Stimulated activated CD8-positive, alpha-beta memory T cell treated with anti-CD3 and anti-CD28 coated beads, Interleukin-7, amount 100 ng/mL, for 4 hours (primary cell): Measurements from ENCODE around the gene RASA2.
"Not testable (repeated sequence)": the region's sequence is repeated elsewhere in the genome, so short reads cannot be mapped to it uniquely, and the experiment has no call there.

Source experiments
- DNase-seq, 2 donors: peaks; one replicate each; pipeline ENCODE4 v3.0.0-alpha.2; 2020; ENCODE audit warnings: low read depth in 2 of 2

RASA2 gene

GRCh38 chr3:141575879-141576743 is 89.3 kb downstream of the RASA2 start:
- no peak for DNase-seq

- DNase-seq, result no peak
These were observed 89.9 kb downstream of the RASA2 start for GRCh38 chr3:141576744-141577052.

DNA sequence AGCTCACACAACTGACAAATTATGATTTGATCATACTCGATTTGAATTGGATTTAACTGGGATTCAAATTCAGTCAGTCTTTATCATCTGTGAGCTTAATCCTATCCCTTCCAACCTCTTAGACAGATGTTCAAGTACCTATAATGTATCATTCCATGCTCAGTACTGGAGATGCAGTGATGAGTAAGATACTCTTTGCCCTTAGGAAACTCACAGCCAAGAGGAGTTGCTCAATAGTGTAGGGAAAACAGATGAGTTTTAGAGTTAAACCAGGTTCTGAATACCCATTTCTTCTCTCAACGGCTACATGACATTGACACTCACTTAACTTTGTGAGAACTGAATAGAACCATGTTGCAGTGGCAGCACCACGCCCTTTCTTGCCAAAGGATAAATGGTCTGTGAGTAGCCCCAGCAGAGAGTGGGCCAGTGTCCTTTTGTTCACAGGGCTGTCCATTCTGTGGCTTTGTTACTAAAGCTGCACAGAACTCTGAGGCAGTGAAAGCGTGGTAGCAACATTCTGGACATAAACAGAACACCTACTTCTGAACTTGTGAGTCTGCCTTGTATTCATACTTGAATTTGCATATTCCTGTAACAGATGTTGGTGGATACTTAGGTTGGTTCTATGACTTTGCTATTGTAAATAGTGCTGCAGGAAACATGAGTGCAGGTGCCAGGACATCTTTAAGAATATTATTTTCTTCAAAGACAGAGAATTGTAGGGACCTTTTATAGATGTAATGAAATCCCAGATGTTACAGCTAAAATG is 91.6 kb downstream of the RASA2 start:
- no peak for DNase-seq

GRCh38 chr3:141594357-141594756 is 107.5 kb downstream of the RASA2 start:
- DNase-seq, result no peak

- no peak for DNase-seq
These were observed 111.1 kb downstream of the RASA2 start for GRCh38 chr3:141597931-141598330.

DNA sequence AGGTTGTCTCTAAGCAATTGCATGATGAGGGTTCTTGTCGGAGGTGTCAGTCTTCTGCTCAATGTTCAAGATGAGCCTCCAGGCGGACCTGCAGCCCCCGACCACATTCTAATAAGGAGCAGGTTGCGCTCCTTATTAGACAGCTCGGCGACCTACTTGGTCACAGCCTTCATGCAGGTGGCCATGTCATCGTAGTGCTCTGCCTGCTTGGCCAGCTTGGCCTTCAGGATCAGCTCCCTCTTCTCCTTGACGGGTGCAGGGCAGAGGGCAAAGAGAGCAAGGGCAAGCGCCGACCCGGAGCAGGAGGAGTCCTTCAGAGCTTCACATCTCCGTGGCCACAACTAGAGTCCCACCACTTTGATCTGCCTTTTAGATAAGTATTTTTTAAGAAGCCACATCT is 113.5 kb downstream of the RASA2 start:
- DNase-seq, result no peak

DNA sequence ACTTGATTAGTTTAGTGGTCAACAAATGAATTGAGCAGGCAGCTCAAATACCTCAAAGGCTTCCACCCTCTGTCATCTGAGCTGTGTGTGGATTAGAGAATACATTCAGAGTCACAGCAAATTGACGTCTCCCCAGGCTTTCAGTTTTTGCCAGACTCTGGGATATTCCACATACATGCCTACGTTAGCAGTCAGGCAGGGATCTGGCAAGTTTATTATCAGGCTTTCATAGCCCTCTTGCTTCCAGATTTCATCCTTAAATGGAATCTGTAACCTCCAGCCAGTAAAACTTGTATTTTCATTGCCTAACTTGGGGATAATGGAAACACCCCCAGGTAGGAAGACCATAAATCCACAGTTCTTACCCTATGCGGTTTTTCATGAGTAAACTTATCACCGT is 115.9 kb downstream of the RASA2 start:
- no peak for DNase-seq

- DNase-seq, result no peak
These were observed 116.7 kb downstream of the RASA2 start for GRCh38 chr3:141603473-141604035.

DNA sequence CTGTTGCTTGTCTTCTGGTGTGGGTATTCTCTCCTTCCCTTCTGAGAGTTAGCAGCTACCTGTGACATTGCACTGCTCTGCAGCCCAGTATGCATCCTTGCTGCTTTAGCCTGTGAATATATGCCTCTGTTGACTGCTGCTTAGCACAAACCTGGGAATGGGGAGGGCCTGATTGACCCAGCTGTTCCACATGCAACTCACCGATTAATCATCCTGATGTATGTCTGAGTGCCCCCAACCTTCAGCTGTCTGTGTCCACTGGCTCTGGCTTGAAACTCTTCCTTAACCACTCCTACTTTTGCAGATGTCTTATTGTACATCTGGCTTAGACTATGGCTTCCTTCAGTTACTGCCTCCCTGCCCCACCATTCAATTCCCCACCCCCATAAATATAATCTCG is 119.1 kb downstream of the RASA2 start:
- no peak for DNase-seq

DNA sequence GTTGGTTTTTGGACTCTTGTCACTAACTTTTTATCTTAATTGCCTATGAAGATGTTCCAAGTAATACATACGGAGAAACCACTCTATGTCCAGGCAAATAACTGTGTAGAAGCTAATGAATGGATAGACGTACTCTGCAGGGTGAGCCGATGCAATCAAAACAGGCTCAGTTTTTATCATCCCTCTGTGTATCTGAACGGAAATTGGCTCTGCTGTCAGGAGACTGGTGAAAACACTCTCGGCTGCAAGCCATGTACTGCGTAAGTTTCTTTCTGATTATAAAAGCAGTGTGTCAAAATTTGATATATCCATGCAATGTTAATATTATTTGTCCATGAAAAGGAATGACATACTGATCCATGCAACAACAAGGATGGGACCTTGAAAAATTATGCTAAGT is 121.6 kb downstream of the RASA2 start:
- DNase-seq, result no peak

DNA sequence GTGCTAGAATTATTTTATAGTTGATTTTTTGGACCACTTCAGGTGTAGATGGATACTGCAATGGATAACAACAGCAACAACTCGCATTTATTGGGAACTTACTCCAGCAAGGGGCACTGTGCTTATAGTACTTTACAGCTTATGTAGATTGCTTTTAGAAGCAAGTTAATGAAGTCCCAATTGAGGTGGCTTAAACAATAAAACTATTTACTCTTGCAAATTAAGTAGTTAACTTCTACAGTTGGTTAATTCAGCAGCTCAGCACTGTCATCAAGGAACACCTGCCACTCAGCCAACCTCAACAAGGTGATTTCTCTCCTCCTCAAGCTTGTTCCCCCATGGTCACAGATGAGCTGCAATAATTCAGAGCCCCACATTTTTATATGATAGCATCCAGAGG is 124.1 kb downstream of the RASA2 start:
- DNase-seq, result no peak

DNA sequence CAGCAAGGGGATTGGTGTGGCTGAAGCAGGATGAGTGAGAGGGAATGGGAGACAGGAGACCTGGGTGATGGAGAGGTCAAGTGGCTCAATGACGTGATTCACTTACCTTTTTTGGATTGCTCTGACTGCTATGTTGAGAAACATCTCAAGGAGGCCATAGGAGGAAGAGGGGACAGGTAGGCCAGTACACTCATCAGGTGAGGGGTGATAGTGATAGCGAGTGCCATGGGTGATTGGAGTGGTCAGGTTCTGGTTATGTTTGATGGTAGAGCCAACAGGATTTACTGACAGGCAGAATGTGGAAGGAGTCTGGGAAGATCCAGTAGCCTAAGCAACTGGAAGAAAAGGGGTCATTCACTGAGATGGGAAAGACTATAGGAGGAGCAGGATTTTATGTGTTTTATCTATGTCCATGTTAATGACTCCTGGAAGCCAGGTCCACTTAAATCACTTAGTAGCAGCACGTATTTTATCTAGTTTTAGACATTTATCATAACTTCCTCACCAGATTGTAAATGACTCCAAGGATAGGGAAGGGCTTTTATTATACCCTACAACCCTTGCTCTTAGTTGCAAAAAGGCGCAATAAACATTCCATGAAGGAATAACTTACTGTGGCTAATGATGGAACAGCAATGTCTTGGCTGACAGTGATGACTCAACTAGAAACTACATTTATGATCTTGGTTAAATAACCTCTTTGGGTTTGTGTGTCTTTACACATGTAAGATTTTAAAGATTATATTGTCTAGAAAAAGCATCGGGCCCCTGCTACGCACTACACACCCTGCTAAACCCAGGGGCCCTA is 131.5 kb downstream of the RASA2 start:
- DNase-seq, result no peak

GRCh38 chr3:141618938-141619337 is 132.1 kb downstream of the RASA2 start:
- no peak for DNase-seq

- DNase-seq, result no peak
These were observed 132.6 kb downstream of the RASA2 start for GRCh38 chr3:141619450-141619849.

GRCh38 chr3:141623691-141624090 is 136.9 kb downstream of the RASA2 start:
- DNase-seq, result no peak

GRCh38 chr3:141625506-141625905 is 138.7 kb downstream of the RASA2 start:
- DNase-seq, result no peak

GRCh38 chr3:141628334-141628733 is 141.5 kb downstream of the RASA2 start:
- not testable (repeated sequence) for DNase-seq

DNA sequence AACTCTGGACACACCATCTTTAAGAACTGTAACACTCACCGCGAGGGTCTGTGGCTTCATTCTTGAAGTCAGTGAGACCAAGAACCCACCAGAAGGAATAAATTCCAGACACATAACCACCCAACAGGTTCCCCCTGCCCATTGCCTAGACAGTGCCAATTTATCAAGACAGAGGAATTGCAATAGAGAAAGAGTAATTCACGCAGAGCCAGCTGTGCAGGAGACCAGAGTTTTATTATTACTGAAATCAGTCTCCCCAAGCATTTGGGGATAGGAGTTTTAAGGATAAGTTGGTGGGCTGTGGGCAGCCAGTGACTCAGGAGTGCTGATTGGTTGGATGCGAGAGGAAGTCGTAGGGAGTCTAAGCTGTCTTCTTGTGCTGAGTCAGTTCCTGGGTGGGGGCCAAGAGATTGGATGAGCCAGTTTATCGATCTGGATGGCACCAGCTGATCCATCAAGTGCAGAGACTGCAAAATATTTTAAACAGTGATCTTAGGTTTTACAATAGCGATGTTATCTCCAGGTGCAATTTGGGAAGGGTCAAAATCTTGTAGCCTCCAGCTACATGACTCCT is 142.1 kb downstream of the RASA2 start:
- DNase-seq, result not testable (repeated sequence)

GRCh38 chr3:141629976-141630375 is 143.1 kb downstream of the RASA2 start:
- DNase-seq, result no peak

GRCh38 chr3:141632779-141633374 is 146.1 kb downstream of the RASA2 start:
- no peak for DNase-seq

- DNase-seq, result no peak
These were observed 155.4 kb downstream of the RASA2 start for GRCh38 chr3:141642215-141642614.
